Measurements from ENCODE around the gene P3H2.

P3H2 gene

DNA sequence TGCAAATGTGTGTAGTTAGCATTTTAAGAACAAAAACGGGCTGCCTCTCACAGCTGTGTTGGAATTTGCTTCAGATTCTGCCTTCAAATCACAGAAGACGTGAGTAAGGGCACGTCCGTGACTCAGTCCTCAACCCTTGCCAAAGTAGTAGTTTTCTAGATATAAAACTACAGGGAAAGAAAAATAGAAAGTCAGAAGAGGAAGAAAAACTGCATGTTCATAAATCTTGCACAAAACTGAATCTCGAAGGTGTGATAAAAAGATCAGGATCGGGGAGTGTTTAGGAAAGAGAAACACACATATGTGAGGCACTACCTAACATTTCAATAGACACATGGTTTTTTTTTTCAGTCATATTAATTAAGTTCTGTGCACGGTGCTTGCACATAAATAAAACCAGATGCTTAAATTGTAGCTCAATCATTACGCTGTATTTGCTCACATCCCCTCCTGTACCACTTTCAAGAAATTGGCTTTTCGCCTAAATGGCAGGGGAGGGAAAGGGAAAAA is 71.7 kb downstream of the P3H2 start (continued):
- TF ChIP-seq ZEB2 (tag by site-specific recombination; IDR thresholded peaks at IDR 0.05) (no peak), ZNF660 (tag by site-specific recombination; IDR thresholded peaks at IDR 0.05) (no peak), ZXDB (tag by site-specific recombination; IDR thresholded peaks at IDR 0.05) (no peak), TRIM28 (IDR thresholded peaks at IDR 0.05; ENCODE audit: borderline replicate concordance, low read length) (no peak), ZBTB8A (tag by site-specific recombination; IDR thresholded peaks at IDR 0.05) (no peak), ZNF548 (tag by site-specific recombination; IDR thresholded peaks at IDR 0.05) (no peak), OVOL3 (tag by site-specific recombination; IDR thresholded peaks at IDR 0.05) (no peak), ZNF830 (tag by site-specific recombination; IDR thresholded peaks at IDR 0.05; ENCODE audit: low read depth) (no peak), EGR2 (tag by site-specific recombination; IDR thresholded peaks at IDR 0.05; ENCODE audit: low read depth) (no peak)
- TF ChIP-seq, protein P1, sequence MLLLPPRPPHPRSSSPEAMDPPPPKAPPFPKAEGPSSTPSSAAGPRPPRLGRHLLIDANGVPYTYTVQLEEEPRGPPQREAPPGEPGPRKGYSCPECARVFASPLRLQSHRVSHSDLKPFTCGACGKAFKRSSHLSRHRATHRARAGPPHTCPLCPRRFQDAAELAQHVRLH (tag by site-specific recombination; IDR thresholded peaks at IDR 0.05) = no peak
- TF ChIP-seq, protein P2, sequence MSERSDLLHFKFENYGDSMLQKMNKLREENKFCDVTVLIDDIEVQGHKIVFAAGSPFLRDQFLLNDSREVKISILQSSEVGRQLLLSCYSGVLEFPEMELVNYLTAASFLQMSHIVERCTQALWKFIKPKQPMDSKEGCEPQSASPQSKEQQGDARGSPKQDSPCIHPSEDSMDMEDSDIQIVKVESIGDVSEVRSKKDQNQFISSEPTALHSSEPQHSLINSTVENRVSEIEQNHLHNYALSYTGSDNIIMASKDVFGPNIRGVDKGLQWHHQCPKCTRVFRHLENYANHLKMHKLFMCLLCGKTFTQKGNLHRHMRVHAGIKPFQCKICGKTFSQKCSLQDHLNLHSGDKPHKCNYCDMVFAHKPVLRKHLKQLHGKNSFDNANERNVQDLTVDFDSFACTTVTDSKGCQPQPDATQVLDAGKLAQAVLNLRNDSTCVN (tag by site-specific recombination; optimal IDR thresholded peaks at IDR 0.05) = no peak
- TF ChIP-seq, protein P3, sequence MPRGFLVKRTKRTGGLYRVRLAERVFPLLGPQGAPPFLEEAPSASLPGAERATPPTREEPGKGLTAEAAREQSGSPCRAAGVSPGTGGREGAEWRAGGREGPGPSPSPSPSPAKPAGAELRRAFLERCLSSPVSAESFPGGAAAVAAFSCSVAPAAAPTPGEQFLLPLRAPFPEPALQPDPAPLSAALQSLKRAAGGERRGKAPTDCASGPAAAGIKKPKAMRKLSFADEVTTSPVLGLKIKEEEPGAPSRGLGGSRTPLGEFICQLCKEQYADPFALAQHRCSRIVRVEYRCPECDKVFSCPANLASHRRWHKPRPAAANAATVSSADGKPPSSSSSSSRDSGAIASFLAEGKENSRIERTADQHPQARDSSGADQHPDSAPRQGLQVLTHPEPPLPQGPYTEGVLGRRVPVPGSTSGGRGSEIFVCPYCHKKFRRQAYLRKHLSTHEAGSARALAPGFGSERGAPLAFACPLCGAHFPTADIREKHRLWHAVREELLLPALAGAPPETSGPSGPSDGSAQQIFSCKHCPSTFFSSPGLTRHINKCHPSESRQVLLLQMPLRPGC (tag by site-specific recombination; IDR thresholded peaks at IDR 0.05) = peak; percentile 49; the same call in 1 of the 2 replicates
- TF ChIP-seq, protein P4, sequence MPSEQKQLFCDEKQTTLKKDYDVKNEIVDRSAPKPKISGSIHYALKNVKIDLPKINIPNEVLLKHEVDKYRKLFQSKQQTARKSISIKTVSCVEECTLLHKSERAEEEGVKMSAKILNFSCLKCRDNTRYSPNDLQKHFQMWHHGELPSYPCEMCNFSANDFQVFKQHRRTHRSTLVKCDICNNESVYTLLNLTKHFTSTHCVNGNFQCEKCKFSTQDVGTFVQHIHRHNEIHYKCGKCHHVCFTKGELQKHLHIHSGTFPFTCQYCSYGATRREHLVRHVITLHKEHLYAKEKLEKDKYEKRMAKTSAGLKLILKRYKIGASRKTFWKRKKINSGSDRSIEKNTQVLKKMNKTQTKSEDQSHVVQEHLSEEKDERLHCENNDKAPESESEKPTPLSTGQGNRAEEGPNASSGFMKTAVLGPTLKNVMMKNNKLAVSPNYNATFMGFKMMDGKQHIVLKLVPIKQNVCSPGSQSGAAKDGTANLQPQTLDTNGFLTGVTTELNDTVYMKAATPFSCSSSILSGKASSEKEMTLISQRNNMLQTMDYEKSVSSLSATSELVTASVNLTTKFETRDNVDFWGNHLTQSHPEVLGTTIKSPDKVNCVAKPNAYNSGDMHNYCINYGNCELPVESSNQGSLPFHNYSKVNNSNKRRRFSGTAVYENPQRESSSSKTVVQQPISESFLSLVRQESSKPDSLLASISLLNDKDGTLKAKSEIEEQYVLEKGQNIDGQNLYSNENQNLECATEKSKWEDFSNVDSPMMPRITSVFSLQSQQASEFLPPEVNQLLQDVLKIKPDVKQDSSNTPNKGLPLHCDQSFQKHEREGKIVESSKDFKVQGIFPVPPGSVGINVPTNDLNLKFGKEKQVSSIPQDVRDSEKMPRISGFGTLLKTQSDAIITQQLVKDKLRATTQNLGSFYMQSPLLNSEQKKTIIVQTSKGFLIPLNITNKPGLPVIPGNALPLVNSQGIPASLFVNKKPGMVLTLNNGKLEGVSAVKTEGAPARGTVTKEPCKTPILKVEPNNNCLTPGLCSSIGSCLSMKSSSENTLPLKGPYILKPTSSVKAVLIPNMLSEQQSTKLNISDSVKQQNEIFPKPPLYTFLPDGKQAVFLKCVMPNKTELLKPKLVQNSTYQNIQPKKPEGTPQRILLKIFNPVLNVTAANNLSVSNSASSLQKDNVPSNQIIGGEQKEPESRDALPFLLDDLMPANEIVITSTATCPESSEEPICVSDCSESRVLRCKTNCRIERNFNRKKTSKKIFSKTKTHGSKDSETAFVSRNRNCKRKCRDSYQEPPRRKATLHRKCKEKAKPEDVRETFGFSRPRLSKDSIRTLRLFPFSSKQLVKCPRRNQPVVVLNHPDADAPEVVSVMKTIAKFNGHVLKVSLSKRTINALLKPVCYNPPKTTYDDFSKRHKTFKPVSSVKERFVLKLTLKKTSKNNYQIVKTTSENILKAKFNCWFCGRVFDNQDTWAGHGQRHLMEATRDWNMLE (tag by site-specific recombination; conservative IDR thresholded peaks at IDR 0.05; ENCODE audit: low read depth) = no peak
- TF ChIP-seq, protein P5, sequence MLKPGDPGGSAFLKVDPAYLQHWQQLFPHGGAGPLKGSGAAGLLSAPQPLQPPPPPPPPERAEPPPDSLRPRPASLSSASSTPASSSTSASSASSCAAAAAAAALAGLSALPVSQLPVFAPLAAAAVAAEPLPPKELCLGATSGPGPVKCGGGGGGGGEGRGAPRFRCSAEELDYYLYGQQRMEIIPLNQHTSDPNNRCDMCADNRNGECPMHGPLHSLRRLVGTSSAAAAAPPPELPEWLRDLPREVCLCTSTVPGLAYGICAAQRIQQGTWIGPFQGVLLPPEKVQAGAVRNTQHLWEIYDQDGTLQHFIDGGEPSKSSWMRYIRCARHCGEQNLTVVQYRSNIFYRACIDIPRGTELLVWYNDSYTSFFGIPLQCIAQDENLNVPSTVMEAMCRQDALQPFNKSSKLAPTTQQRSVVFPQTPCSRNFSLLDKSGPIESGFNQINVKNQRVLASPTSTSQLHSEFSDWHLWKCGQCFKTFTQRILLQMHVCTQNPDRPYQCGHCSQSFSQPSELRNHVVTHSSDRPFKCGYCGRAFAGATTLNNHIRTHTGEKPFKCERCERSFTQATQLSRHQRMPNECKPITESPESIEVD (tag by site-specific recombination; IDR thresholded peaks at IDR 0.05) = peak; percentile 93

DNA sequence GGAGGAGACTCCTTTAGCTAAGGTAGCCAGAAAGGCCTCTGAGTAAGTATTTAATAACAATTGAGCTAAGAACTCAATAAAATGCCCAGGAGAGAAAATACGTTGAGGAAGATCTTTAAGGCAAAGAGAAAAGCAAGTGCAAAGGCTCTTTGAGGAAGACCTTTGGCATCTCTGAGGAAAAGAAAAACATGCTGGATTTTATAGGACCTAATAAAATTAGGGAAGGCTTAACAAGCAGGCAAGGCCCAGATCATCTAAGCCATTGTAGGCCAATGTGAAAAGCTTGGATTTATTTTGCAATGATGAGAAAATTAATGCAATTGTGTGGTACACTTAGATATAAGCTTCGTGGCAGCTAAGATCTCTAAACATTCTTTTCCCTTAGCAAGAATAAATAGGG is 75.7 kb downstream of the P3H2 start:
- Histone ChIP-seq H3K9me3 (ENCODE audit: control insufficient read depth, insufficient read depth, low read depth, low read length) (no peaks in the 10 kb centered on the region), H3K4me1 (ENCODE audit: control insufficient read depth, insufficient read depth, low read length) (peaks cover 15% of the 10 kb centered on the region), H3K4me3 (ENCODE audit: low read depth, low read length) (no peak overlapping the region), H3K27ac (ENCODE audit: extremely low read depth, low read depth, low read length) (no peak overlapping the region), H3K36me3 (ENCODE audit: control insufficient read depth in 2 of 2, insufficient read depth in 1 of 2, low read length in 2 of 2) (no peaks in the 10 kb centered on the region)
- TF ChIP-seq, protein P6, sequence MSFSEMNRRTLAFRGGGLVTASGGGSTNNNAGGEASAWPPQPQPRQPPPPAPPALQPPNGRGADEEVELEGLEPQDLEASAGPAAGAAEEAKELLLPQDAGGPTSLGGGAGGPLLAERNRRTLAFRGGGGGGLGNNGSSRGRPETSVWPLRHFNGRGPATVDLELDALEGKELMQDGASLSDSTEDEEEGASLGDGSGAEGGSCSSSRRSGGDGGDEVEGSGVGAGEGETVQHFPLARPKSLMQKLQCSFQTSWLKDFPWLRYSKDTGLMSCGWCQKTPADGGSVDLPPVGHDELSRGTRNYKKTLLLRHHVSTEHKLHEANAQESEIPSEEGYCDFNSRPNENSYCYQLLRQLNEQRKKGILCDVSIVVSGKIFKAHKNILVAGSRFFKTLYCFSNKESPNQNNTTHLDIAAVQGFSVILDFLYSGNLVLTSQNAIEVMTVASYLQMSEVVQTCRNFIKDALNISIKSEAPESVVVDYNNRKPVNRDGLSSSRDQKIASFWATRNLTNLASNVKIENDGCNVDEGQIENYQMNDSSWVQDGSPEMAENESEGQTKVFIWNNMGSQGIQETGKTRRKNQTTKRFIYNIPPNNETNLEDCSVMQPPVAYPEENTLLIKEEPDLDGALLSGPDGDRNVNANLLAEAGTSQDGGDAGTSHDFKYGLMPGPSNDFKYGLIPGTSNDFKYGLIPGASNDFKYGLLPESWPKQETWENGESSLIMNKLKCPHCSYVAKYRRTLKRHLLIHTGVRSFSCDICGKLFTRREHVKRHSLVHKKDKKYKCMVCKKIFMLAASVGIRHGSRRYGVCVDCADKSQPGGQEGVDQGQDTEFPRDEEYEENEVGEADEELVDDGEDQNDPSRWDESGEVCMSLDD (tag by site-specific recombination; IDR thresholded peaks at IDR 0.05) = no peak
- TF ChIP-seq ZNF558 (tag by site-specific recombination; IDR thresholded peaks at IDR 0.05) (no peak), ZNF48 (tag by site-specific recombination; IDR thresholded peaks at IDR 0.05) (no peak), ZBTB7A (tag by site-specific recombination; IDR thresholded peaks at IDR 0.05; ENCODE audit: low read depth) (no peak), ZNF391 (tag by site-specific recombination; IDR thresholded peaks at IDR 0.05; ENCODE audit: borderline replicate concordance, low read depth) (no peak)
- ChIA-PET POLR2A (no interaction called here), CTCF (interaction anchor here (1.1 kb wide), 1 partner anchor 124 kb away, joined by 5 read pairs; no protein-coding TSS in a partner anchor)
